ENCODE data around the gene MAP6. TPM values are rescaled to one million over a fixed set of nuclear protein-coding genes. Genes with fewer than 3 reads are reported as not detected.

MAP6 gene
- total RNA-seq, 1 donor from 2014 or later: 8.9 TPM

GRCh38 chr11:75566763-75567279 is 102.0 kb downstream of the MAP6 start:
- DNase-seq: no peak

- DNase-seq: no peak
Measured at GRCh38 chr11:75565916-75566762, 102.7 kb downstream of the MAP6 start.

GRCh38 chr11:75565221-75565814 is 103.5 kb downstream of the MAP6 start:
- DNase-seq: no peak

- DNase-seq: peak; percentile 89
Measured at GRCh38 chr11:75563978-75564552, 104.8 kb downstream of the MAP6 start.

- DNase-seq: no peak
Measured at GRCh38 chr11:75563501-75563977, 105.3 kb downstream of the MAP6 start.

- DNase-seq: peak; percentile 81
Measured at GRCh38 chr11:75562836-75563484, 105.9 kb downstream of the MAP6 start.

- DNase-seq: peak; percentile 96
Measured at GRCh38 chr11:75562048-75562835, 106.6 kb downstream of the MAP6 start, which contains the start of gene SERPINH1. TSS of gene SERPINH1 (plus strand) at chr11:75562253. CDS start at chr11:75566350, 4,097 bp downstream.

- DNase-seq: no peak
Measured at GRCh38 chr11:75561426-75562047, 107.3 kb downstream of the MAP6 start.

- no peak for DNase-seq
Measured at GRCh38 chr11:75560644-75561043, 108.2 kb downstream of the MAP6 start.

GRCh38 chr11:75558939-75559843 is 109.6 kb downstream of the MAP6 start:
- peak; percentile 81 for DNase-seq

- DNase-seq: peak; percentile 90
Measured at GRCh38 chr11:75557666-75558494, 111.0 kb downstream of the MAP6 start.

- no peak for DNase-seq
Measured at GRCh38 chr11:75556275-75556674, 112.6 kb downstream of the MAP6 start.

- no peak for DNase-seq
Measured at GRCh38 chr11:75555079-75555811, 113.6 kb downstream of the MAP6 start.

GRCh38 chr11:75554258-75555022 is 114.4 kb downstream of the MAP6 start:
- DNase-seq: peak; percentile 99

- DNase-seq: no peak
Measured at GRCh38 chr11:75553889-75554257, 115.0 kb downstream of the MAP6 start.

- DNase-seq: no peak
Measured at GRCh38 chr11:75553182-75553581, 115.7 kb downstream of the MAP6 start.

GRCh38 chr11:75549370-75549958 is 119.4 kb downstream of the MAP6 start:
- DNase-seq: no peak
